OCI-M2 (cell line): ENCODE data around the gene ABCC11.

Experiments
- DNase-seq: peaks from one replicate; lab custom pipeline; 2025; ENCODE audit not compliant: unreplicated experiment; lab: John Stamatoyannopoulos, UW

Gene ABCC11

GRCh38 chr16:48133455-48134211 is 113.7 kb downstream of the ABCC11 start:
- DNase-seq, result no peak

DNA sequence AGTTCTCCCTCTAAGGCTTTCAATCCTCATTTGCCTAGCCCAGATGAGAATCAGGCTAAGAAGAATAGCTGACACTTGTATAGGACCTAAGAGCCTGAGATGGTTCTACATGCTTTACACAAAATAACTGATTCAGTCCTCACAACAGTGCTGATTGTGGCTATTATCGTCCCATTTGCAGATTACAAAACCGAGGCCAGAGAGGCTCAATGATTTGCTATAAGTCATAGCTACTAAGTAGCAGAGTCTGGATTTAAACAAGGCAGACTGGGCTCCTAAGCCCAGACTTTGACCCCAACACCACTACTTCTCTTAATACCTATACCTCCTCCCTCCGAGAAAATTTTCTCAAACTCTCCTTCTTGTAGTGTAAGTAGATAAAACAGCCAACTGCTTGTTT is 114.6 kb downstream of the ABCC11 start:
- DNase-seq, result no peak

DNA sequence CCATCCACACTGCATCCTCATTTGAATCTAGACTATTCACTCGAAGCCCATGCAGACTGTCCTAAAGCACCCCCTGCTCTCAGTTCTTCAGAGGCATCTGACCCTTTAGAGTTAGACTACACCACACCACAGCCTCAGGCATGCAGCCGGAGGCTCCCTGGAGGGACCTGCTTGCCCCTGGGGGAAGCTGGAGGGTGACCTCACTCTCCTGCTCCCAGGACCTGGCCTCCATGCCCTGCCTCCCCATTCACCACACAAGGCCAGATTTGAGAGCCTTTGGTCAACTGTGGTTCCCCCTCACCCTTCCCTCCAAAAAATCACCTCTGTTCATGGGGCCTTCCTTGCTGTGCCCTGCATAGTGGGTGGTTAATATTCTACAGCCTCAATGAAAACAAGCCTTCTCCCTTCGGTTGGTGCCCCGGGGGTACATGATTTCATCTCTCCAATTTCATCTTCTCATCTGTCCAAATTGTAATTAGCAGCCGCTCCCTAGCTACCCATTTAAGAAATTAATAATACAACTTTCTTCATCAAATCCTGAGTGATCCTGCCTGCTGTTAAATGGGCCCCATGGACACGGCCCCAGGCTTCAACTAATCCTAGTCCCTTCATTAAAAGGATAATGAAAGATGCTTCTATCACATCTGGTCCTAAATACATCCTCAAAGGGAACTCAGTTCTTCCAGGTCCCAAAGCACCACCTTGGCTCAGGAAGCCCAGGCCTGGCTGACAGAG is 116.0 kb downstream of the ABCC11 start:
- no peak for DNase-seq

DNA sequence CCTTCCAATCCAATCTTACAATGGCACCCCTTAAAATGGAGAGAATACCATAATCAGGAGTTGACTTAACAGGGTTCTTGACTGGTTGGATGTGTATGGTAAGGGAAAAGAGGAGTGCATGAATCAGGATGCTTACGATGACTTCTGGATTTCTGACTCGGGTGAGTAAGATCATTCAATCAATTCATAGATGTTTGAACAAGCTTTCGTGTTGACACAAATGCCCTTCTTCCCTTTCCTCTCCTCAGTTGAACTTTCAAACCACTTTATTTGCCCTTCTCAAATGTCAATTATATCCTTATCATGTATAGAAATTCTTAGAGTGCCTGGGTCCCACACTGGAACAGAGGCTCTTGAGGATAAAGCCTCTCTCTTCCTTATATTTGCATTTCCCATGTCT is 117.4 kb downstream of the ABCC11 start:
- no peak for DNase-seq

DNA sequence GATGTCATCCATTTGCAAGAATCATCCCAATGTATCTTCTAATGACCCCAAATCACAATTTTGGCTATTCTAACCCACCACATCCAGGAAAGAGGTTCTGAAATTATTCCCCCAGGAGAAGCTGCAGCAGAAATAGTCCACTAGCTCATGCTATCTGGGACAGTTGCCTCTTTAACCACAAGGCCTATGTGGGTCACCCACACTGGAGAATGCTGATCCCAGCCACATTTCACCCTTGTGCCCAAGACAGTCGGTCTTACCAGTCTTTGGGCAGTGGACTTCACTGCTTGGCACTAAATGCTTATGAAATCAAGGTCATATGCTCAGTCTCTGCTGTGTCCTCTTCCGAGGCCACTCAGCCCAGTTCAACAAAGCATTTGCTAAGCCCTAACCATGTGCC is 118.6 kb downstream of the ABCC11 start:
- no peak for DNase-seq

GRCh38 chr16:48126801-48127644 is 120.3 kb downstream of the ABCC11 start:
- DNase-seq, result no peak

GRCh38 chr16:48125888-48126287 is 121.5 kb downstream of the ABCC11 start:
- no peak for DNase-seq

- DNase-seq, result no peak
These were observed 123.1 kb downstream of the ABCC11 start for GRCh38 chr16:48124266-48124665.

DNA sequence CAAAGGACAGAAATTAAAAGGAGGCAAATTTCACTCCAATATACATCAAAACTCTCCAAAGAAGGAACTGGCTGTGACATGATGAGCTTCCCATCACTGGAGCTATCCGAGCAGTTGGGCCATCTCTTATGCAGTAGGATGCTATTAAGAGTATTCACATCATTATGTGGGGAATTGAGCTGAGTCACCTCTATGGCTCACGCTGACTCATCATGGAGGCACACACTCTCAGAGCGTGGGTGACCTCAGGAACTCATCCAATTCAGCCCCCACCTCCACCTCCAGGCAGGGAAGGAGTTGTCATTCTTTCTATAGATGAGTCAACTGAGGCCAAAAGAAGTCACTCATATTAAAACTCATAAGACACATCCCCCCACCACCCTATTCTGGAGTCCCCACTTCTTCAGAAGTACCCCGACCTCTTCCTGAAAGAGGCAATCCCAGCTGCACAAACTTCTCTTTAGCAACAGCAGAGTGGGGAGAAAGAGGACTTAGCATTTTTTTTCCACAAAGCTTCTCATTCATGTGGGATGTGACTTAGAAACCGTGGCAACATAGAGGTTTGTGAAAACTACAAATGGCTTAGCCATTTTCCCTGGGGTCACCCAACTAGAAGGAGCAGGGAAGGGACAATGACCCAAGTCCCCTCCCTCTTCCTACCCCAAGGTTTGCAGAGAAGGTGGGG is 124.1 kb downstream of the ABCC11 start:
- DNase-seq, result no peak

- no peak for DNase-seq
These were observed 126.1 kb downstream of the ABCC11 start for GRCh38 chr16:48121276-48121675.

DNA sequence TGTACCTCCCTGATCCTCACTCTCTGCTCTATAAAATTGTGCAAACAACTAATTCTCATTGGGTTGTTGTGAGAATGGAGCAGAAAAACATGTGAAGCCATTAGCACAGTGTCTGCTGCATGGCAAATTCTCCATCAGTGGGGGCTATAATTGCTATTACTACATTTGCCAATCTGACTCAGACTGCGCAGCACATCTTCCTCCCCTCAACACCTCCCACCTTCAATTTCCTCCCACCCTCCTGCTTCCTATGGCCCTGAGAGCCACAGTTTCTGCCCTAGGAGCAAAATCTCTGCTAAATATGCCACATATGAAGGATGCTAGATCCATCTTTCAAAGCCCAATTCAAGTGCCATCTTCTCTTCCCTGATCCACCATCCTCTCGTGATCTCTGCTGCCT is 128.5 kb downstream of the ABCC11 start:
- no peak for DNase-seq

GRCh38 chr16:48117217-48118105 is 129.9 kb downstream of the ABCC11 start:
- no peak for DNase-seq
